H1 (cell line): Measurements from ENCODE around the gene TBX21. TPM values are rescaled to one million over a fixed set of nuclear protein-coding genes. Genes with fewer than 3 reads are reported as not detected.

Source experiments
- CTCF ChIA-PET: fragments of 300-600 bp; sonication (Branson Sonifier 250); formaldehyde crosslinking; loops from one replicate; lab custom pipeline; 2021; ENCODE audit not compliant: partially characterized antibody; lab: Charles Lee
- POLR2A ChIA-PET: fragments of 300-600 bp; sonication (Branson Sonifier 250); formaldehyde crosslinking; loops from one replicate; lab custom pipeline; 2021; ENCODE audit warnings: inconsistent platforms; ENCODE audit not compliant: partially characterized antibody; lab: Charles Lee
- DNase-seq, 2 experiments: peaks; one replicate each; pipeline versions ENCODE4 v3.0.0 to v3.0.0-alpha.2; 2010 to 2022; ENCODE audit warnings: low spot score in 2 of 2, low read depth in 1 of 2, mixed read lengths in 1 of 2
- FAIRE-seq: peaks from 2 replicates; lab custom pipeline; 2011; peaks lifted over from hg19 to GRCh38; lab: Jason Lieb, UNC
- H2AFZ ChIP-seq: 2 replicates; pipeline ENCODE4 v1.8.1; 2012; ENCODE audit warnings: low read length, inconsistent platforms
- H2AK5ac ChIP-seq: 2 replicates; pipeline ENCODE4 v1.6.1; 2013; ENCODE audit warnings: low read depth, low read length
- H2BK120ac ChIP-seq: replicated peaks from 2 replicates; pipeline ENCODE3; 2013; ENCODE audit warnings: low read depth, low read length, inconsistent platforms
- H2BK12ac ChIP-seq: 2 replicates; pipeline ENCODE4 v1.6.1; 2013; ENCODE audit warnings: low read depth, low read length
- H2BK15ac ChIP-seq: 2 replicates; pipeline ENCODE4 v1.6.1; 2013; ENCODE audit warnings: low read length
- H2BK20ac ChIP-seq: 2 replicates; pipeline ENCODE4 v1.6.1; 2013; ENCODE audit warnings: low read length
- H2BK5ac ChIP-seq: 2 replicates; pipeline ENCODE4 v1.6.1; 2013; ENCODE audit warnings: low read depth, low read length
- H3K14ac ChIP-seq: 2 replicates; pipeline ENCODE4 v1.6.1; 2013; ENCODE audit warnings: inconsistent platforms; ENCODE audit not compliant: insufficient read length
- H3K18ac ChIP-seq: 2 replicates; pipeline ENCODE4 v1.6.1; 2013; ENCODE audit warnings: low read length; ENCODE audit errors: extremely low read depth
- H3K23ac ChIP-seq: 2 replicates; pipeline ENCODE4 v1.6.1; 2013; ENCODE audit warnings: inconsistent platforms; ENCODE audit not compliant: insufficient read length
- H3K23me2 ChIP-seq: 2 replicates; pipeline ENCODE4 v1.6.1; 2013; ENCODE audit warnings: low read depth, low read length
- H3K27ac ChIP-seq: 2 replicates; pipeline ENCODE4 v1.6.1; 2011; ENCODE audit warnings: low read depth, low read length, inconsistent platforms
- H3K27me3 ChIP-seq, 4 experiments: replicated peaks in 1 of 4; 1 replicate in 1 of 4; 2 replicates in 3 of 4; pipeline versions ENCODE4 v1.6.1 to v1.8.1; 2011 to 2013; ENCODE audit warnings: low read length in 3 of 4, mild to moderate bottlenecking in 3 of 4, inconsistent platforms in 2 of 4, mixed read lengths in 2 of 4, moderate library complexity in 1 of 4; ENCODE audit not compliant: control insufficient read depth in 3 of 4, insufficient read depth in 3 of 4; ENCODE audit errors: extremely low read depth in 1 of 4
- H3K36me3 ChIP-seq, 4 experiments: 2 replicates each; pipeline versions ENCODE4 v1.6.1 to v1.8.1; 2011 to 2013; ENCODE audit warnings: mild to moderate bottlenecking in 4 of 4, low read length in 3 of 4, moderate library complexity in 2 of 4, control low read depth in 1 of 4, inconsistent platforms in 1 of 4; ENCODE audit not compliant: insufficient read depth in 4 of 4, control insufficient read depth in 2 of 4
- H3K4ac ChIP-seq: replicated peaks from 2 replicates; pipeline ENCODE3; 2013; ENCODE audit warnings: low read length, low read depth, mixed read lengths, inconsistent platforms; ENCODE audit not compliant: insufficient read length
- H3K4me1 ChIP-seq, 4 experiments: replicated peaks in 1 of 4; 1 replicate in 1 of 4; 2 replicates in 3 of 4; pipeline versions ENCODE4 v1.6.1 to v1.8.1; 2011 to 2013; ENCODE audit warnings: low read length in 3 of 4, inconsistent platforms in 2 of 4, mixed read lengths in 1 of 4; ENCODE audit not compliant: insufficient read depth in 4 of 4, control insufficient read depth in 3 of 4
- H3K4me2 ChIP-seq, 2 experiments: 2 replicates each; pipeline versions ENCODE4 v1.6.1 to v1.8.1; 2011 to 2013; ENCODE audit warnings: low read depth in 2 of 2, low read length in 2 of 2, control low read depth in 1 of 2, inconsistent platforms in 1 of 2, mild to moderate bottlenecking in 1 of 2; ENCODE audit not compliant: insufficient read depth in 1 of 2
- H3K4me3 ChIP-seq, 4 experiments: fragments of 200-600, 300-600 bp in 1 of 4; sonication (generic), shearing (Covaris generic), sonication (Bioruptor Twin) in 1 of 4; 2 replicates each; pipeline versions ENCODE4 v1.5.1 to v1.8.1; 2011 to 2016; ENCODE audit warnings: low read length in 4 of 4, low read depth in 3 of 4, control low read depth in 2 of 4, inconsistent platforms in 2 of 4, mild to moderate bottlenecking in 2 of 4, mixed read lengths in 1 of 4, moderate library complexity in 1 of 4; ENCODE audit not compliant: insufficient read depth in 2 of 4; ENCODE audit errors: extremely low read depth in 1 of 4
- H3K56ac ChIP-seq: replicated peaks from 2 replicates; pipeline ENCODE3; 2013; ENCODE audit warnings: low read depth, mild to moderate bottlenecking, mixed read lengths, low read length, inconsistent platforms; ENCODE audit not compliant: insufficient read length
- H3K79me1 ChIP-seq: 2 replicates; pipeline ENCODE4 v1.6.1; 2013; ENCODE audit warnings: low read depth, low read length, control low read depth
- H3K79me2 ChIP-seq, 2 experiments: 2 replicates each; pipeline versions ENCODE4 v1.6.1 to v1.8.1; 2012 to 2013; ENCODE audit warnings: low read length in 2 of 2, mild to moderate bottlenecking in 2 of 2, inconsistent platforms in 1 of 2; ENCODE audit not compliant: insufficient read depth in 2 of 2, control insufficient read depth in 1 of 2
- H3K9ac ChIP-seq, 4 experiments: replicated peaks in 1 of 4; 1 replicate in 1 of 4; 2 replicates in 3 of 4; pipeline versions ENCODE4 v1.6.1 to v1.8.1; 2011 to 2013; ENCODE audit warnings: low read depth in 3 of 4, low read length in 3 of 4, control low read depth in 2 of 4, mild to moderate bottlenecking in 2 of 4, moderate library complexity in 2 of 4, inconsistent platforms in 1 of 4; ENCODE audit errors: extremely low read depth in 1 of 4
- H3K9me3 ChIP-seq, 2 experiments: 2 replicates each; pipeline versions ENCODE4 v1.6.1 to v1.8.1; 2012 to 2013; ENCODE audit warnings: mild to moderate bottlenecking in 2 of 2, moderate library complexity in 2 of 2, control low read depth in 1 of 2, inconsistent platforms in 1 of 2, low read depth in 1 of 2, low read length in 1 of 2, mixed read lengths in 1 of 2; ENCODE audit not compliant: insufficient read depth in 2 of 2
- H4K20me1 ChIP-seq, 2 experiments: replicated peaks in 1 of 2; 2 replicates each; pipeline versions ENCODE3 to v1.8.1; 2011 to 2013; ENCODE audit warnings: inconsistent platforms in 2 of 2, low read length in 2 of 2, mild to moderate bottlenecking in 1 of 2; ENCODE audit not compliant: insufficient read depth in 2 of 2, control insufficient read depth in 1 of 2
- H4K5ac ChIP-seq: 2 replicates; pipeline ENCODE4 v1.6.1; 2013; ENCODE audit warnings: low read length, low read depth, mixed read lengths, inconsistent platforms; ENCODE audit not compliant: insufficient read length
- H4K8ac ChIP-seq: 2 replicates; pipeline ENCODE4 v1.8.0; 2013; ENCODE audit warnings: mild to moderate bottlenecking, moderate library complexity, low read length, inconsistent platforms; ENCODE audit not compliant: insufficient read depth; ENCODE audit errors: extremely low read depth
- H4K91ac ChIP-seq: replicated peaks from 2 replicates; pipeline ENCODE3; 2013; ENCODE audit warnings: low read length, mixed read lengths, inconsistent platforms; ENCODE audit not compliant: insufficient read length
- BACH1 ChIP-seq: IDR thresholded peaks from 2 replicates; pipeline ENCODE4 v1.6.1; 2012; ENCODE audit warnings: low read length, improper control_type of control experiment
- EZH2 ChIP-seq: fragments of 200-600 bp; sonication (generic); IDR thresholded peaks from 2 replicates; pipeline ENCODE4 v1.7.1; 2012; ENCODE audit warnings: low read depth, mild to moderate bottlenecking, moderate library complexity, low read length, inconsistent platforms; ENCODE audit not compliant: severe bottlenecking
- JUN ChIP-seq: IDR thresholded peaks from 2 replicates; pipeline ENCODE4 v1.6.1; 2011; ENCODE audit warnings: low read depth, mild to moderate bottlenecking, improper control_type of control experiment, low read length
- SP1 ChIP-seq: IDR thresholded peaks from 2 replicates; pipeline ENCODE4 v1.6.1; 2011; ENCODE audit warnings: low read depth, low read length
- WGBS, 2 experiments: shearing (Covaris generic) in 1 of 2; methylation state at CpG; one replicate each; pipeline versions ENCODE4 v1.1.6 to v1.1.7; 2013 to 2015; ENCODE audit warnings: low lambda C conversion rate in 2 of 2, mixed read lengths in 2 of 2, inconsistent platforms in 1 of 2, low coverage in 1 of 2, missing lambda C conversion rate in 1 of 2; ENCODE audit not compliant: insufficient replicate concordance in 2 of 2, insufficient coverage in 1 of 2, insufficient read length in 1 of 2; ENCODE audit errors: extremely low coverage in 1 of 2, missing lambda C conversion rate in 1 of 2; 5-methylcytosine and 5-hydroxymethylcytosine counted together
- polyA plus RNA-seq, 7 experiments: library from polyadenylated mRNA; depleted of rRNA in 3 of 7; stranded (reverse) in 5 of 7; unstranded in 2 of 7; fragments of >200 nt in 5 of 7; fragments of 200-250 nt in 2 of 7; gene quantifications; 1 replicate in 5 of 7; 2 replicates in 1 of 7; 4 replicates in 1 of 7; pipeline versions ENCODE4 v1.2.1 to v1.2.3, GENCODE V29; 2011 to 2013; ENCODE audit warnings: missing spikeins in 2 of 7, mixed read lengths in 2 of 7
- total RNA-seq: library from RNA; stranded (reverse); fragmentation: NEBNext Ultra II Directional; extraction: Animal tissue kit (Norgen Biotek cat#: 25700); gene quantifications from 2 replicates; pipeline ENCODE4 v1.2.1, GENCODE V29; 2021

TBX21 gene
- total and polyA plus RNA-seq, 2 of the 8 experiments (the other 6 are each of a cell fraction or from before 2014, with no cell fraction given), result not detected

DNA sequence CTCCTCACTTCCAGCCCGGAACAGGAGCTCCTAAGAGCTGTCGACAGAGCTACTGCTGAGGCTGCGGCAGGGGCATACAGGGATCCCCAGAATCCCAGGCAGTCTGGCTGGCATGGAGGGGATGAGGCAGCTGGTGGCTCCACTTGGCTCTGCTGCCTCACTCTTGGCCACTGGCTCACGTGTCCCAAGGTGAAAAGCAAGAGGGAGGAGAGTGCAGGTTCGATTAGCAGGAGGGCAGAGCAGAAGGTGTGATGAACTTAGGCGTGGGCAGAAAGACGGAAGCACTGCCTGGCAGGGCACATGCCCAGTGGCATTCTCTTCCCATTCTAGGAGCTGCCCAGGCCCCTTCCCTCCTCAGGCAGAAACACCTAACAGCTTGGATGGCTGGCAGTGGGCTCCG, 11.3 kb upstream of the TBX21 start:
- H3K9me3 ChIP-seq, result no peaks in the 10 kb centered on the region
- H3K56ac ChIP-seq, result no peak overlapping the region
- peak overlapping the region; percentile 78 for H2AK5ac ChIP-seq
- H4K91ac ChIP-seq, result peak overlapping the region; percentile 22
- peaks cover 0 to 23% (median 10%) of the 10 kb centered on the region in 4 experiments; a peak in 5 of 7 replicates for H3K4me1 ChIP-seq
- H2BK15ac ChIP-seq, result peak overlapping the region; percentile 88; the same call in 1 of the 2 replicates
- ChIA-PET POLR2A (interaction anchor here (0.7 to 1.5 kb wide), 3 partner anchors 16 to 52 kb away, joined by 3 to 5 read pairs (median 3); no protein-coding TSS in a partner anchor), CTCF (interaction anchor here (0.8 to 2.0 kb wide), 8 partner anchors 8 to 111 kb away, joined by 3 to 11 read pairs (median 4); partner anchors contain the start of gene TBX21)
- H3K27ac ChIP-seq, result no peak overlapping the region
- FAIRE-seq (no peak), DNase-seq (no peak)
- H2BK20ac ChIP-seq, result no peak overlapping the region; the same call in 1 of the 2 replicates
- H3K4me2 ChIP-seq, result peak overlapping the region in 1 of 2 experiments; percentile 52; a peak in 1 of 4 replicates
- H3K9ac ChIP-seq, result no peak overlapping the region
- H4K20me1 ChIP-seq, result no peaks in the 10 kb centered on the region
- no peaks in the 10 kb centered on the region; the same call in 1 of the 2 replicates for H3K23me2 ChIP-seq
- no peak overlapping the region for H2BK5ac ChIP-seq
- no peaks in the 10 kb centered on the region for H3K79me2 ChIP-seq
- no peak overlapping the region for H2AFZ ChIP-seq
- no peak overlapping the region for H4K8ac ChIP-seq
- no peaks in the 10 kb centered on the region for H3K79me1 ChIP-seq
- no peak overlapping the region for H4K5ac ChIP-seq
- H3K23ac ChIP-seq, result no peak overlapping the region
- peaks cover 0 to 25% (median 22%) of the 10 kb centered on the region in 4 experiments; a peak in 6 of 7 replicates for H3K27me3 ChIP-seq
- H3K18ac ChIP-seq, result no peak overlapping the region
- no peak overlapping the region for H3K14ac ChIP-seq
- H2BK120ac ChIP-seq, result peak overlapping the region; percentile 38
- 70% methylated on average over 8 of the region's 8 CpGs; no CpG with 5 or more reads in 1 of the 2 experiments for WGBS, 2 experiments
- no peak for TF ChIP-seq EZH2
- TF ChIP-seq BACH1, result no peak
- no peak for TF ChIP-seq JUN
- TF ChIP-seq SP1, result no peak
- peak overlapping the region; percentile 94 for H2BK12ac ChIP-seq
- no peak overlapping the region for H3K4ac ChIP-seq
- no peaks in the 10 kb centered on the region for H3K36me3 ChIP-seq
- no peak overlapping the region for H3K4me3 ChIP-seq
